Measurements from ENCODE around the gene WT1. TPM values are rescaled to one million over a fixed set of nuclear protein-coding genes. Genes with fewer than 3 reads are reported as not detected.

The WT1 gene
- total RNA-seq, 1 donor from 2014 or later: not detected

GRCh38 chr11:32386770-32387377 is 48.5 kb downstream of the WT1 start:
- Mint-ChIP-seq H3K4me3 (no peak overlapping the region), H3K4me1 (no peaks in the 10 kb centered on the region), H3K27me3 (ENCODE audit: insufficient read depth, low read depth) (peaks cover 10% of the 10 kb centered on the region), H3K27ac (no peak overlapping the region), H3K9me3 (no peaks in the 10 kb centered on the region), H3K36me3 (no peaks in the 10 kb centered on the region)
- no peaks in the 10 kb centered on the region for H3K79me2 ChIP-seq (ENCODE audit: low read depth)
- H2AFZ ChIP-seq (replicated peaks): no peak overlapping the region
- no peaks in the 10 kb centered on the region for H3K27me3 ChIP-seq
- H3K4me3 ChIP-seq: no peak overlapping the region
- no peaks in the 10 kb centered on the region for H3K36me3 ChIP-seq
- H3K4me1 ChIP-seq: no peaks in the 10 kb centered on the region
- H3K9me3 ChIP-seq (ENCODE audit: low read depth): no peaks in the 10 kb centered on the region
- no peak overlapping the region for H3K27ac ChIP-seq
- H3K4me2 ChIP-seq: no peak overlapping the region
- H3F3A ChIP-seq (ENCODE audit: low read depth): no peaks in the 10 kb centered on the region
- TF ChIP-seq EZH2 (IDR thresholded peaks at IDR 0.05) (no peak), CTCF (IDR thresholded peaks at IDR 0.05) (no peak), EZH2phosphoT487 (IDR thresholded peaks at IDR 0.05) (no peak)
- DNase-seq (ENCODE audit: low spot score): no peak
- no peak overlapping the region for H3K9ac ChIP-seq
- no peaks in the 10 kb centered on the region for H4K20me1 ChIP-seq (ENCODE audit: low read depth)

GRCh38 chr11:32385998-32386397 is 49.3 kb downstream of the WT1 start:
- no peaks in the 10 kb centered on the region for H3K9me3 ChIP-seq (ENCODE audit: low read depth)
- H3K27ac ChIP-seq: no peak overlapping the region
- Mint-ChIP-seq H3K27me3 (ENCODE audit: insufficient read depth, low read depth) (peaks cover 10% of the 10 kb centered on the region), H3K4me3 (no peak overlapping the region), H3K27ac (no peak overlapping the region), H3K4me1 (no peaks in the 10 kb centered on the region), H3K9me3 (no peaks in the 10 kb centered on the region), H3K36me3 (no peaks in the 10 kb centered on the region)
- H3K9ac ChIP-seq: no peak overlapping the region
- no peak overlapping the region for H3K4me2 ChIP-seq
- TF ChIP-seq EZH2 (IDR thresholded peaks at IDR 0.05): no peak
- TF ChIP-seq EZH2phosphoT487 (IDR thresholded peaks at IDR 0.05): no peak
- peak; percentile 63 for TF ChIP-seq CTCF (IDR thresholded peaks at IDR 0.05)
- no peak overlapping the region for H3K4me3 ChIP-seq
- no peaks in the 10 kb centered on the region for H3F3A ChIP-seq (ENCODE audit: low read depth)
- peak; percentile 65 for DNase-seq (ENCODE audit: low spot score)
- peak overlapping the region; percentile 32 for H2AFZ ChIP-seq (replicated peaks)
- no peaks in the 10 kb centered on the region for H3K27me3 ChIP-seq
- no peaks in the 10 kb centered on the region for H3K36me3 ChIP-seq
- no peaks in the 10 kb centered on the region for H4K20me1 ChIP-seq (ENCODE audit: low read depth)
- no peaks in the 10 kb centered on the region for H3K4me1 ChIP-seq
- H3K79me2 ChIP-seq (ENCODE audit: low read depth): no peaks in the 10 kb centered on the region

GRCh38 chr11:32382339-32383049 is 52.8 kb downstream of the WT1 start:
- Histone ChIP-seq H2AFZ (replicated peaks) (no peak overlapping the region), H3K79me2 (ENCODE audit: low read depth) (no peaks in the 10 kb centered on the region), H3K9ac (no peak overlapping the region), H3K27me3 (no peaks in the 10 kb centered on the region), H3K4me3 (no peak overlapping the region), H3K9me3 (ENCODE audit: low read depth) (no peaks in the 10 kb centered on the region), H3K27ac (no peak overlapping the region), H3K4me1 (no peaks in the 10 kb centered on the region), H3K4me2 (no peak overlapping the region), H3K36me3 (no peaks in the 10 kb centered on the region), H4K20me1 (ENCODE audit: low read depth) (no peaks in the 10 kb centered on the region), H3F3A (ENCODE audit: low read depth) (no peaks in the 10 kb centered on the region)
- Mint-ChIP-seq H3K4me3 (no peak overlapping the region), H3K9me3 (no peaks in the 10 kb centered on the region), H3K27me3 (ENCODE audit: insufficient read depth, low read depth) (peaks cover 4% of the 10 kb centered on the region), H3K27ac (no peak overlapping the region), H3K36me3 (no peaks in the 10 kb centered on the region), H3K4me1 (no peaks in the 10 kb centered on the region)
- no peak for DNase-seq (ENCODE audit: low spot score)
- TF ChIP-seq EZH2 (IDR thresholded peaks at IDR 0.05) (no peak), CTCF (IDR thresholded peaks at IDR 0.05) (no peak), EZH2phosphoT487 (IDR thresholded peaks at IDR 0.05) (no peak)
